ENCODE data around the gene TRAPPC3L.

TRAPPC3L gene

DNA sequence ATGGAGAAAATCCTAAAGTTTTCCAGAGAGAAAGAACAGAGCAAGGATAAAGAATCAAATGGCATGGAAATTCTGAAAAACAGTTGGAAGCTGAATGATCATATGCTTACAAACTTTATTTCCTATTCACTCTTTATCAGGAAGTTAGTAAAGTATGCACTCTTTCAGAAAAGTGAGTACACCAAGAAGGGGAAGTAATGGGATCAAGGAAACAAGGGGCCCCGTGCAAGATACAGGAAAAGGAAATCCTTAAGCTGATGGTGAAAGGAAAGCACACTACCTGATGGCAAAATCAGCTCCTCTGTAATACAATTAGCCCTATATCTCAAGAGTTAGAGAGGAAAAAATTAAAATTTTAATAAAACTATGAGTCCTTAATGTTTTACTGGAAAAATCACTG lies 70.3 kb downstream of the TRAPPC3L start:
- TF ChIP-seq, protein P1, sequence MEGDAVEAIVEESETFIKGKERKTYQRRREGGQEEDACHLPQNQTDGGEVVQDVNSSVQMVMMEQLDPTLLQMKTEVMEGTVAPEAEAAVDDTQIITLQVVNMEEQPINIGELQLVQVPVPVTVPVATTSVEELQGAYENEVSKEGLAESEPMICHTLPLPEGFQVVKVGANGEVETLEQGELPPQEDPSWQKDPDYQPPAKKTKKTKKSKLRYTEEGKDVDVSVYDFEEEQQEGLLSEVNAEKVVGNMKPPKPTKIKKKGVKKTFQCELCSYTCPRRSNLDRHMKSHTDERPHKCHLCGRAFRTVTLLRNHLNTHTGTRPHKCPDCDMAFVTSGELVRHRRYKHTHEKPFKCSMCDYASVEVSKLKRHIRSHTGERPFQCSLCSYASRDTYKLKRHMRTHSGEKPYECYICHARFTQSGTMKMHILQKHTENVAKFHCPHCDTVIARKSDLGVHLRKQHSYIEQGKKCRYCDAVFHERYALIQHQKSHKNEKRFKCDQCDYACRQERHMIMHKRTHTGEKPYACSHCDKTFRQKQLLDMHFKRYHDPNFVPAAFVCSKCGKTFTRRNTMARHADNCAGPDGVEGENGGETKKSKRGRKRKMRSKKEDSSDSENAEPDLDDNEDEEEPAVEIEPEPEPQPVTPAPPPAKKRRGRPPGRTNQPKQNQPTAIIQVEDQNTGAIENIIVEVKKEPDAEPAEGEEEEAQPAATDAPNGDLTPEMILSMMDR (IDR thresholded peaks at IDR 0.05; ENCODE audit: low read depth, low read length) = no peak
- no peak for DNase-seq (ENCODE audit: low read depth in 2 of 2)
- H3K4me3 ChIP-seq (replicated peaks in 1 of 2; ENCODE audit: low read depth in 2 of 2, low read length in 2 of 2) = no peak overlapping the region

DNA sequence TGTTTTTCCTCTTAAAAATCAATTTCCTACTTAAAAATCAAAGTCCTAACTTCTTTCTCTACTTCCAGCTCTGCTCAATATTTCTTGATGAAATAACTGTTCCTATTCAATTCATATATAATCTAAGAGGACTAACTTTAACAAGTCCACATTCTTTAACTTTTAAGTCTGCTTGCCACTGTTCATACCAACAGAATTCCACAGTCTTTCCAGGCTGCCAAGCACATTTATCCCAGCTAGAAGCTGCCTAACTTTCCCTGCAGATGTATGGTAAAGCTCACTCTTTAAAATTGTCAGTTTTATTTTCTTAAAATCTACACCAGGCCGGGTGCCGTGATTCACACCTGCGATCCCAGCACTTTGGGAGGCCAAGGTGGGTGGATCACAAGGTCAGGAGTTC lies 72.8 kb downstream of the TRAPPC3L start:
- DNase-seq (ENCODE audit: low read depth in 2 of 2) = no peak
- no peak overlapping the region for H3K4me3 ChIP-seq (replicated peaks in 1 of 2; ENCODE audit: low read depth in 2 of 2, low read length in 2 of 2)
- TF ChIP-seq, protein P1 (IDR thresholded peaks at IDR 0.05; ENCODE audit: low read depth, low read length) = no peak

DNA sequence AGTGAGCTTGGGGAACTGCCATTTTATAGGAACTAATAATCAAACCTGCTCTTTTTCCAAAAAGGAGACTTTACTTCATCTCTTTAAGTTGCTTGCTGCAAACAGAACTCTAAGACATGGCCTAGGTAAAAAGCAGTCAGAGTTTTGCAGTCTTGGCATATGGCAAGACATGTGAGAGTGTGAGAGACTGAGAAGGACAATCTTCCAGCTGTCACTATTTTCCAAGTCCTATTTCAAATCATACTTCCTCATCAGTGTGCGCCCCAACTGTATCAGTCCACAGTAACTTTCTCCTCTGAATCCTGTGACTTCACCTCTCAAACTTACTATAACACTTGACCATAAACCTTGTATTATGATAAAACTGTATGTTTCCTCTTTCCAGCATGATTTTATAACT lies 74.0 kb downstream of the TRAPPC3L start:
- no peak overlapping the region for H3K4me3 ChIP-seq (replicated peaks in 1 of 2; ENCODE audit: low read depth in 2 of 2, low read length in 2 of 2)
- no peak for DNase-seq (ENCODE audit: low read depth in 2 of 2)
- TF ChIP-seq, protein P1 (IDR thresholded peaks at IDR 0.05; ENCODE audit: low read depth, low read length) = no peak

DNA sequence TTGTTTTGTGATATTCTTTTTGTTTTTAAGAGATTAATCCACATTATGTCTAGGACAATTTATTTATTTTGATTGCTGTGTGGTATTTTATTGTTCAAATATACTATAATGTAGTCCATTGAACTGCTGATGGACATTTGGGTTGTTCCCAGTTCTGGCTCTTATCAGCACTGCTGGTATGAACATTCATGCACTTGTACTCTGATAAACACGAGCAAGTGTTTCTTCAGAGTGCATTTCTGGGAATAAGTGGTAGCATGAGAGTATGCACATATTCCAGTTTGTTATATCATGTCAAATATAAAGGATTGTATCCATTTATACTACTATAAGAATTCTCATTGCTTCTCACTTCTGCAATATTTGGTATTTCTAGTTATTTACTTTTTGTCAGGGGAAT lies 77.2 kb downstream of the TRAPPC3L start:
- H3K4me3 ChIP-seq (replicated peaks in 1 of 2; ENCODE audit: low read depth in 2 of 2, low read length in 2 of 2) = no peak overlapping the region
- TF ChIP-seq, protein P1 (IDR thresholded peaks at IDR 0.05; ENCODE audit: low read depth, low read length) = no peak
- no peak for DNase-seq (ENCODE audit: low read depth in 2 of 2)

DNA sequence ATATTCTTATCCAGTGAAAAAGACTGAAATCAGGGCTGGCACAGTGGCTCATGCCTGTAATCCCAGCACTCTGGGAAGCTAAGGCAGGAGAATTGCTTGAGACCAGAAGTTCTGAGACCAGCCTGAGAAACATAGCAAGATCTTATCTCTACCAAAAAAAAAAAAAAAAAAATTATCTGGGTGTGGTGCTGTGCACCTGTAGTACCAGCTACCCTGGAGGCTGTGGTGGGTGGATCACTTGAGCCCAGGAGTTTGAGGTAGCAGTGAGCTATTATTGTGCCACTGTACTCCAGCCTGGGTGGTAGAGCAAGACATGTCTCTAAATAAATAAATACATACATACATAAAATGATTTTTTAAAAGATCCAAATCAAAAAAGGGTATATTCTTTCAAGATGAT lies 78.0 kb downstream of the TRAPPC3L start:
- H3K4me3 ChIP-seq (replicated peaks in 1 of 2; ENCODE audit: low read depth in 2 of 2, low read length in 2 of 2) = no peak overlapping the region
- TF ChIP-seq, protein P1 (IDR thresholded peaks at IDR 0.05; ENCODE audit: low read depth, low read length) = no peak
- no peak for DNase-seq (ENCODE audit: low read depth in 2 of 2)

DNA sequence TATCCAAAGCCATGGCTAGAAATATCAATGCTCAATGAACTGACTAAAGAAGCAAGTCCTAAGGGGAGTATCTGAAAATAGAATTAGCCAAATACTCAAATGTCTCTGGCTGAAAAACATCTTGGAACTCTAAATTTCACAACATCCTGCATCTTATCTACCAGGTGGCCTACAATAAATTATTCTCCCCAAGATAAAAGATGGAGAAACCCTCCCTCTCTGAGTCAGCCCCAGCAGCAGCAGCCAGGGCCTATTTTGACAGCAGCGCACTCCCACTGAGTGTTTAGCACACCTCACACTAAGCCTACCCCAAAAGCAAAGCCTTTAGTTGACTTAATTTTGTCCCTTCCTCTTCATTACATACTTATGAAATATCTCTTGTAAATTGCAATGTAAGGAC lies 78.4 kb downstream of the TRAPPC3L start:
- peak in 1 of 2 donors; percentile 57 for DNase-seq (ENCODE audit: low read depth in 2 of 2)
- H3K4me3 ChIP-seq (replicated peaks in 1 of 2; ENCODE audit: low read depth in 2 of 2, low read length in 2 of 2) = no peak overlapping the region
- TF ChIP-seq, protein P1 (IDR thresholded peaks at IDR 0.05; ENCODE audit: low read depth, low read length) = no peak

DNA sequence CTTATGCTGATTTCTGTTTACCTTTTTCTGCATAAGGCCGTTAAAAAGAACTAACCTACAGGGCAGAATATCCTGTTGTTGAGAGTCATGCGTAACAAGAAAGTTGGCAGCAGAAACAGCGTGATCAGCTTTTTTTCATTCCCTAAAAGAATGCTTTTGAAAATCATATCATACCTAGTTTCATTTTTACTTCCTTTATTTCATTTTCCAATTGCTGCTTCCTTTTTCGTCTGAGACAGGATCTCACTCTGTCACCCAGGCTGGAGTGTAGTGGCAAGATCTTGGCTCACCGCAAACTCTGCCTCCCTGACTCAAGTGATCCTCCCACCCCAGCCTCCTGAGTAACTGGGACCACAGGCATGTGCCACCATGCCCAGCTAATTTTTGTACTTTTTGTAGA lies 80.2 kb downstream of the TRAPPC3L start:
- TF ChIP-seq, protein P1 (IDR thresholded peaks at IDR 0.05; ENCODE audit: low read depth, low read length) = no peak
- no peak for DNase-seq (ENCODE audit: low read depth in 2 of 2)
- no peak overlapping the region for H3K4me3 ChIP-seq (replicated peaks in 1 of 2; ENCODE audit: low read depth in 2 of 2, low read length in 2 of 2)

All from cardiac fibroblast (primary cell).